Measurements from ENCODE around the gene TGFB3.

GRCh38 chr14:75971509-75971908 is 10.3 kb downstream of the TGFB3 start:
- TF ChIP-seq CTCF (optimal IDR thresholded peaks at IDR 0.05 in 1 of 3, IDR thresholded peaks at IDR 0.05 in 1 of 3, conservative IDR thresholded peaks at IDR 0.05 in 1 of 3; ENCODE audit: extremely low read depth in 1 of 3, insufficient read depth in 2 of 3, low read length in 3 of 3) (no peak), EZH2 (IDR thresholded peaks at IDR 0.05; ENCODE audit: low read length) (no peak)
